ENCODE measurements around the gene MIAT. TPM values are rescaled to one million over a fixed set of nuclear protein-coding genes. Genes with fewer than 3 reads are reported as not detected.

Gene MIAT
- total RNA-seq, 2 donors from 2014 or later, result 0.50 to 0.80 TPM

DNA sequence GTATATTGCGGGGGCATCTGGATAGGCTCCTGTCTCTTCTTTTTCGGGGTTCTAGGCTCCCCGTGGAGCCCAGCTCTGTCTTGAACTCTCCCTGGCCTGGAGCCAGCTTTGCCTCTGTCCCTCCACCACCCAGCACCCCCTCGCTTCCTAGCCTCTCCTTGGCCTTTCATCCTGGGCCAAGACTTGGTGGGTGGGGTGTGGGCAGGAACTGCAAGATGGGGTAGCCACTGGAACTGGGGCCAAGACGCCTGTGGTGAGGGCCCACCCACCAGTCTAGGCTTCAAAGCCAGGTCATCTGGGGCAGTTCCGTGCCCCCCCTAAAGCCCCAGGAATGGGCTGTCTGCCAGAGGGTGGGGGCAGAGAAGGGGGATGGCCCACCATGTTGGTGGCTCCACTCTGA is 37.9 kb upstream of the MIAT start:
- TF ChIP-seq, protein P1, sequence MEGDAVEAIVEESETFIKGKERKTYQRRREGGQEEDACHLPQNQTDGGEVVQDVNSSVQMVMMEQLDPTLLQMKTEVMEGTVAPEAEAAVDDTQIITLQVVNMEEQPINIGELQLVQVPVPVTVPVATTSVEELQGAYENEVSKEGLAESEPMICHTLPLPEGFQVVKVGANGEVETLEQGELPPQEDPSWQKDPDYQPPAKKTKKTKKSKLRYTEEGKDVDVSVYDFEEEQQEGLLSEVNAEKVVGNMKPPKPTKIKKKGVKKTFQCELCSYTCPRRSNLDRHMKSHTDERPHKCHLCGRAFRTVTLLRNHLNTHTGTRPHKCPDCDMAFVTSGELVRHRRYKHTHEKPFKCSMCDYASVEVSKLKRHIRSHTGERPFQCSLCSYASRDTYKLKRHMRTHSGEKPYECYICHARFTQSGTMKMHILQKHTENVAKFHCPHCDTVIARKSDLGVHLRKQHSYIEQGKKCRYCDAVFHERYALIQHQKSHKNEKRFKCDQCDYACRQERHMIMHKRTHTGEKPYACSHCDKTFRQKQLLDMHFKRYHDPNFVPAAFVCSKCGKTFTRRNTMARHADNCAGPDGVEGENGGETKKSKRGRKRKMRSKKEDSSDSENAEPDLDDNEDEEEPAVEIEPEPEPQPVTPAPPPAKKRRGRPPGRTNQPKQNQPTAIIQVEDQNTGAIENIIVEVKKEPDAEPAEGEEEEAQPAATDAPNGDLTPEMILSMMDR (IDR thresholded peaks at IDR 0.05), result no peak
- TF ChIP-seq POLR2A (IDR thresholded peaks at IDR 0.05), result no peak
- TF ChIP-seq POLR2AphosphoS5 (IDR thresholded peaks at IDR 0.05), result no peak
- Histone ChIP-seq H3K4me1 (replicated peaks) (no peaks in the 10 kb centered on the region), H3K36me3 (no peaks in the 10 kb centered on the region), H3K27ac (no peak overlapping the region), H3K9me3 (no peaks in the 10 kb centered on the region), H3K4me3 (no peak overlapping the region), H3K27me3 (replicated peaks; ENCODE audit: insufficient read depth) (no peaks in the 10 kb centered on the region)
- intact Hi-C loops (cut with DNase I), result no loop called here
- WGBS, result 47% methylated on average over 6 of the region's 6 CpGs
- no peak for DNase-seq (ENCODE audit: low spot score)

DNA sequence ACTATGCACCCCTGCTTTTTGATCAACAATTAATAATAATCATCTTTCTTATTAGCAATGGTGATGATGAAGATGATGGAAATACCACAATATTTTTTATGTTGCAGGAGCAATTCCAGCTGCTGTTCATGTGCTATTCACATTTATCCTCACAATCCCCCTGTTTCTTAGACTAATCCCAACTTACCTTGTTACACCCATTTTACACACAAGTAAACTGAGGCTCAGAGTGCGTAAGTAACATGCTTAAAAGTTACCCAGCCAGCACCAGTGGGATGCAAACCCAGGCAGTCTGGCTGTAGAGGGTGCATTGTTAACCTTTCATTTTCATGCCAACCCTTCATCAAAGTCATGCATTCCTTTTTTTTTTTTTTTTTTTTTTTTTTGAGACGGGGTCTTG is 37.2 kb upstream of the MIAT start:
- H3K27me3 ChIP-seq (replicated peaks; ENCODE audit: insufficient read depth), result no peaks in the 10 kb centered on the region
- intact Hi-C loops (cut with DNase I), result no loop called here
- WGBS, result 91% methylated on average over 2 of the region's 2 CpGs
- TF ChIP-seq POLR2A (IDR thresholded peaks at IDR 0.05) (no peak), POLR2AphosphoS5 (IDR thresholded peaks at IDR 0.05) (no peak)
- TF ChIP-seq, protein P1 (IDR thresholded peaks at IDR 0.05), result no peak
- no peak overlapping the region for H3K4me3 ChIP-seq
- H3K9me3 ChIP-seq, result no peaks in the 10 kb centered on the region
- H3K4me1 ChIP-seq (replicated peaks), result no peaks in the 10 kb centered on the region
- H3K27ac ChIP-seq, result no peak overlapping the region
- H3K36me3 ChIP-seq, result no peaks in the 10 kb centered on the region
- no peak for DNase-seq (ENCODE audit: low spot score)

DNA sequence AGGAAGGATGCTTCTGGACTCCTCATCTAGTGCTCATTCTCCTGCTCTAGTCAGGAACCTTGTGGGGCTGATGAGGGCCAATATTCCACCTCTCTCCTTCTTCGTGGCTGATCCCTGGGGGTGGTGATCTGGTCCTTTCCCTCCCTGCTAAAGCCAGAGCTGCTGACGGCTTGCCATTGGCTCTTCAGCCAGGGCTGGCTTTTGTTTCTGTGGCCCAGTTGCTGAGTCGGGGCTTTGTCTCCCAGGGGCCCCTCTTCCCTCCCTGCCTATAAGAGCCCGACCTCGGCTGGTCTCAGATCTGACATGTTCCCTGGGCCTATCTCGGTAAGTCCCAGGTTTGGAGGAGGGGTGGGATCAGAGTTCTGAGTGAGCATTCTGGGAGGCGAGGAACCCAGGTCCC is 35.7 kb upstream of the MIAT start, which contains the start of gene CRYBA4:
Gene CRYBA4 (plus strand): TSS at position 301 of the 400 bp plus-strand sequence. CDS start 634 bp downstream, outside the sequence.
- intact Hi-C loops (cut with DNase I), result no loop called here
- DNase-seq (ENCODE audit: low spot score), result no peak
- no peaks in the 10 kb centered on the region for H3K9me3 ChIP-seq
- H3K4me3 ChIP-seq, result no peak within 1 kb of the TSS
- no peaks in the 10 kb centered on the region for H3K27me3 ChIP-seq (replicated peaks; ENCODE audit: insufficient read depth)
- H3K4me1 ChIP-seq (replicated peaks), result no peaks in the 10 kb centered on the region
- 85% methylated on average over 7 of the region's 7 CpGs for WGBS
- H3K36me3 ChIP-seq, result no peaks in the 10 kb centered on the region
- TF ChIP-seq POLR2A (IDR thresholded peaks at IDR 0.05) (no peak), POLR2AphosphoS5 (IDR thresholded peaks at IDR 0.05) (no peak)
- TF ChIP-seq, protein P1 (IDR thresholded peaks at IDR 0.05), result no peak
- H3K27ac ChIP-seq, result no peak within 1 kb of the TSS

DNA sequence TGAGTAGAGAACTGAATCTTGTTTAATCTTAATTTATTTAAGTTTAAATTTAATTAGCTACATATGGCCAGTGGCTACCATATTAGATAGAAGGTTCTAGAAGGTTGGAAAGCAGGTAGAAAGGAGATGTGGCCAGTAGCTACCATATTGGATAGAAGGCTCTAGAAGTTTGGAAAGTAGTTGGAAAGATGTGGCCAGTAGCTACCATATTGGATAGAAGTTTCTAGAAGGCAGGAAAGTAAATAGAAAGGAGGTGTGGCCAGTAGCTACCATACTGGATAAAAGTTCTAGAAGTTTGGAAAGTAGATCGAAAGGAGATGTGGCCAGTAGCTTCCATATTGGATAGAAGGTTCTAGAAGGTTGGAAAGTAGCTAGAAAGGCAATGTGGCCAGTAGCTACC is 33.4 kb upstream of the MIAT start:
- intact Hi-C loops (cut with DNase I), result no loop called here
- H3K27me3 ChIP-seq (replicated peaks; ENCODE audit: insufficient read depth), result no peaks in the 10 kb centered on the region
- H3K4me3 ChIP-seq, result no peak overlapping the region
- no peak for DNase-seq (ENCODE audit: low spot score)
- 97% methylated on average over 1 of the region's 1 CpG for WGBS
- TF ChIP-seq POLR2AphosphoS5 (IDR thresholded peaks at IDR 0.05) (no peak), POLR2A (IDR thresholded peaks at IDR 0.05) (no peak)
- TF ChIP-seq, protein P1 (IDR thresholded peaks at IDR 0.05), result no peak
- no peak overlapping the region for H3K27ac ChIP-seq
- no peaks in the 10 kb centered on the region for H3K9me3 ChIP-seq
- no peaks in the 10 kb centered on the region for H3K4me1 ChIP-seq (replicated peaks)
- H3K36me3 ChIP-seq, result no peaks in the 10 kb centered on the region

DNA sequence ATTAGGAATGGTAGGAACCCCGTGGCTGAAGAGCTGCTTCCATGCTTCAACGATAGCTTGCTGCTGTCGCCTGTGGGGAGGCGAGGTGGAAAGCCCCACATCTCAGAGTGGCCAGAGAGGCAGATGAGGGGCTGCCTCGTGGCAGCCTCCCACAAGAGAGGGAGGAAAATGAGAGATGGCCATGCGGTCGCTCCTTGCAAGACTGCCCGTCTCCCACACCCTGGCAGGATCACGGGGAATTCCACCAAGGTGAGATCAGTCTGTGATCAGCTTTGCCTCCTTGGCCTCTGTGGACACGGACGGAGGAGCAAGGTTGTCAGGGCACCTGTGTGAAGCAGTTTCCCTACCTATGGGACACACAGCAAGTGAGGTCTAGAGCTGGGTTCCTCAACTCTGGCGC is 32.6 kb upstream of the MIAT start:
- no peak for TF ChIP-seq POLR2A (IDR thresholded peaks at IDR 0.05)
- Histone ChIP-seq H3K9me3 (no peaks in the 10 kb centered on the region), H3K4me1 (replicated peaks) (no peaks in the 10 kb centered on the region), H3K27ac (no peak overlapping the region), H3K36me3 (no peaks in the 10 kb centered on the region), H3K27me3 (replicated peaks; ENCODE audit: insufficient read depth) (no peaks in the 10 kb centered on the region), H3K4me3 (no peak overlapping the region)
- no peak for DNase-seq (ENCODE audit: low spot score)
- intact Hi-C loops (cut with DNase I), result no loop called here
- 87% methylated on average over 12 of the region's 12 CpGs for WGBS
